ENCODE measurements around the gene CBFA2T2.

Gene CBFA2T2

GRCh38 chr20:33653900-33654596, 164.2 kb downstream of the CBFA2T2 start:
- DNase-seq, result no peak
- intact Hi-C loops (cut with DNase I), result loop anchor here (5.0 kb wide), 1 partner anchor 197 kb away; no protein-coding TSS in a partner anchor

- no peak for DNase-seq
- intact Hi-C loops (cut with DNase I), result loop anchor here (5.0 kb wide), 1 partner anchor 197 kb away; no protein-coding TSS in a partner anchor
Observed at GRCh38 chr20:33654680-33655161, 164.8 kb downstream of the CBFA2T2 start.

GRCh38 chr20:33655164-33655563, 165.3 kb downstream of the CBFA2T2 start:
- intact Hi-C loops (cut with DNase I), result no loop called here
- no peak for DNase-seq

GRCh38 chr20:33656010-33656782, 166.3 kb downstream of the CBFA2T2 start:
- intact Hi-C loops (cut with DNase I), result no loop called here
- DNase-seq, result no peak

- intact Hi-C loops (cut with DNase I), result no loop called here
- DNase-seq, result no peak
Observed at GRCh38 chr20:33656783-33657703, 167.1 kb downstream of the CBFA2T2 start.

GRCh38 chr20:33657704-33658095, 167.8 kb downstream of the CBFA2T2 start:
- intact Hi-C loops (cut with DNase I), result no loop called here
- DNase-seq, result peak in 1 of 42 donors; percentile 12

GRCh38 chr20:33658510-33658909, 168.6 kb downstream of the CBFA2T2 start:
- DNase-seq, result no peak
- intact Hi-C loops (cut with DNase I), result no loop called here

- intact Hi-C loops (cut with DNase I), result no loop called here
- no peak for DNase-seq
Observed at GRCh38 chr20:33658929-33659328, 169.0 kb downstream of the CBFA2T2 start.

GRCh38 chr20:33659341-33660034, 169.6 kb downstream of the CBFA2T2 start:
- no peak for DNase-seq
- intact Hi-C loops (cut with DNase I), result loop anchor here (10.0 kb wide), 1 partner anchor 75 kb away; the partner anchor contains the start of gene ZNF341

GRCh38 chr20:33660035-33660684, 170.3 kb downstream of the CBFA2T2 start:
- intact Hi-C loops (cut with DNase I), result loop anchor here (10.0 kb wide), 1 partner anchor 75 kb away; the partner anchor contains the start of gene ZNF341
- no peak for DNase-seq

GRCh38 chr20:33660685-33661058, 170.8 kb downstream of the CBFA2T2 start:
- no peak for DNase-seq
- intact Hi-C loops (cut with DNase I), result loop anchor here (10.0 kb wide), 1 partner anchor 74 kb away; the partner anchor contains the start of gene ZNF341

GRCh38 chr20:33662172-33662571, 172.3 kb downstream of the CBFA2T2 start, which contains the start of gene C20orf144:
C20orf144 (plus strand) TSS chr20:33662327; CDS start chr20:33662346, 19 bp downstream.
- intact Hi-C loops (cut with DNase I), result loop anchor here (10.0 kb wide), 1 partner anchor 73 kb away; the partner anchor contains the start of gene ZNF341
- DNase-seq, result no peak

- intact Hi-C loops (cut with DNase I), result loop anchor here (10.0 kb wide), 1 partner anchor 71 kb away; the partner anchor contains the start of gene ZNF341
- DNase-seq, result peak in 41 of 42 donors; percentile 59 to 93 (median 85)
Observed at GRCh38 chr20:33663161-33664084, 173.5 kb downstream of the CBFA2T2 start.

GRCh38 chr20:33664085-33664761, 174.3 kb downstream of the CBFA2T2 start:
- no peak for DNase-seq

GRCh38 chr20:33664762-33665144, 174.9 kb downstream of the CBFA2T2 start:
- intact Hi-C loops (cut with DNase I), result loop anchor here (5.0 to 10.0 kb wide), 2 partner anchors 70 to 207 kb away; partner anchors contain the start of gene ZNF341
- no peak for DNase-seq

More at GRCh38 chr20:33664085-33664761, 174.3 kb downstream of the CBFA2T2 start:
- intact Hi-C loops (cut with DNase I), result loop anchor here (10.0 kb wide), 1 partner anchor 71 kb away; the partner anchor contains the start of gene ZNF341
